ENCODE measurements around the gene FNDC4. TPM values are rescaled to one million over a fixed set of nuclear protein-coding genes. Genes with fewer than 3 reads are reported as not detected.
A peak's percentile ranks its signal among the peaks of the same experiment; 100 is the strongest.

FNDC4 gene
- total and polyA plus RNA-seq, 2 of the 8 experiments (the other 6 are each of a cell fraction or from before 2014, with no cell fraction given) = 14.1 to 14.7 TPM

GRCh38 chr2:27509326-27509725 is 14.3 kb upstream of the FNDC4 start:
- no peaks in the 10 kb centered on the region for H4K20me1 ChIP-seq (replicated peaks in 1 of 2; ENCODE audit: control insufficient read depth in 1 of 2, insufficient read depth in 2 of 2, low read length in 2 of 2)
- H4K91ac ChIP-seq (replicated peaks; ENCODE audit: insufficient read length, low read length) = no peak overlapping the region
- H3K23ac ChIP-seq (ENCODE audit: insufficient read length) = no peak overlapping the region
- H3K27ac ChIP-seq (ENCODE audit: low read depth, low read length) = no peak overlapping the region
- no peaks in the 10 kb centered on the region for H3K9me3 ChIP-seq (ENCODE audit: insufficient read depth in 2 of 2, low read depth in 1 of 2, low read length in 1 of 2)
- H2BK120ac ChIP-seq (replicated peaks; ENCODE audit: low read depth, low read length) = no peak overlapping the region
- no peak overlapping the region for H4K8ac ChIP-seq (ENCODE audit: extremely low read depth, insufficient read depth, low read length)
- peak overlapping the region; percentile 30; the same call in 1 of the 2 replicates for H2AFZ ChIP-seq (ENCODE audit: low read length)
- no peaks in the 10 kb centered on the region for H3K4me1 ChIP-seq (replicated peaks in 1 of 4; ENCODE audit: control insufficient read depth in 3 of 4, insufficient read depth in 4 of 4, low read length in 3 of 4)
- ChIA-PET CTCF (ENCODE audit: partially characterized antibody) (interaction anchor here (0.8 kb wide), 1 partner anchor 15 kb away, joined by 4 read pairs; the partner anchor contains the start of gene FNDC4), POLR2A (ENCODE audit: partially characterized antibody) (interaction anchor here (1.4 kb wide), 1 partner anchor 15 kb away, joined by 3 read pairs; no protein-coding TSS in a partner anchor)
- H3K9ac ChIP-seq (replicated peaks in 1 of 4; ENCODE audit: extremely low read depth in 1 of 4, low read depth in 3 of 4, low read length in 3 of 4) = no peak overlapping the region
- no peak overlapping the region for H3K14ac ChIP-seq (ENCODE audit: insufficient read length)
- no peaks in the 10 kb centered on the region for H3K79me1 ChIP-seq (ENCODE audit: low read depth, low read length)
- no peak overlapping the region for H2BK5ac ChIP-seq (ENCODE audit: low read depth, low read length)
- no peak overlapping the region for H2BK15ac ChIP-seq (ENCODE audit: low read length)
- H3K36me3 ChIP-seq (ENCODE audit: control insufficient read depth in 2 of 4, insufficient read depth in 4 of 4, low read length in 3 of 4) = no peaks in the 10 kb centered on the region
- H3K56ac ChIP-seq (replicated peaks; ENCODE audit: insufficient read length, low read depth, low read length) = no peak overlapping the region
- H3K4ac ChIP-seq (replicated peaks; ENCODE audit: insufficient read length, low read depth, low read length) = no peak overlapping the region
- H3K4me2 ChIP-seq (ENCODE audit: insufficient read depth in 1 of 2, low read depth in 2 of 2, low read length in 2 of 2) = no peak overlapping the region
- H2BK20ac ChIP-seq (ENCODE audit: low read length) = no peak overlapping the region
- peaks cover 2% of the 10 kb centered on the region for H3K23me2 ChIP-seq (ENCODE audit: low read depth, low read length)
- DNase-seq (ENCODE audit: low read depth in 1 of 2, low spot score in 2 of 2) (no peak), FAIRE-seq (no peak)
- no peaks in the 10 kb centered on the region for H3K27me3 ChIP-seq (replicated peaks in 1 of 4; ENCODE audit: control insufficient read depth in 3 of 4, extremely low read depth in 1 of 4, insufficient read depth in 3 of 4, low read length in 3 of 4)
- no peak overlapping the region for H3K18ac ChIP-seq (ENCODE audit: extremely low read depth, low read length)
- no peaks in the 10 kb centered on the region for H3K79me2 ChIP-seq (ENCODE audit: control insufficient read depth in 1 of 2, insufficient read depth in 2 of 2, low read length in 2 of 2)
- TF ChIP-seq POU5F1 (IDR thresholded peaks at IDR 0.05; ENCODE audit: low read depth, low read length) (no peak), USF2 (IDR thresholded peaks at IDR 0.05; ENCODE audit: low read length) (no peak), SP4 (IDR thresholded peaks at IDR 0.05; ENCODE audit: low read length) (no peak), EP300 (IDR thresholded peaks at IDR 0.05; ENCODE audit: borderline replicate concordance in 1 of 2, low read depth in 2 of 2, low read length in 2 of 2) (no peak), CTBP2 (IDR thresholded peaks at IDR 0.05; ENCODE audit: borderline replicate concordance, insufficient read depth, insufficient read length, low read length) (no peak), JUND (IDR thresholded peaks at IDR 0.05; ENCODE audit: low read length) (no peak), RNF2 (IDR thresholded peaks at IDR 0.05; ENCODE audit: borderline replicate concordance, low read depth, low read length, missing control alignments, poor library complexity, severe bottlenecking) (no peak), TCF12 (IDR thresholded peaks at IDR 0.05; ENCODE audit: low read depth, low read length) (no peak), SIX5 (IDR thresholded peaks at IDR 0.05; ENCODE audit: low read depth, low read length) (no peak), SP1 (IDR thresholded peaks at IDR 0.05; ENCODE audit: low read depth, low read length) (no peak), GTF2F1 (IDR thresholded peaks at IDR 0.05; ENCODE audit: borderline replicate concordance, low read depth, low read length) (no peak), BACH1 (IDR thresholded peaks at IDR 0.05; ENCODE audit: low read length) (no peak)
- H4K5ac ChIP-seq (ENCODE audit: insufficient read length, low read depth, low read length) = no peak overlapping the region
- 86% methylated on average over 6 of the region's 6 CpGs; no CpG with 5 or more reads in 1 of the 2 experiments for WGBS, 2 experiments (ENCODE audit: extremely low coverage in 1 of 2, insufficient coverage in 1 of 2, insufficient read length in 1 of 2, insufficient replicate concordance in 2 of 2, low coverage in 1 of 2, low lambda C conversion rate in 2 of 2, missing lambda C conversion rate in 1 of 2)
- no peak overlapping the region for H2BK12ac ChIP-seq (ENCODE audit: low read depth, low read length)
- no peak overlapping the region for H3K4me3 ChIP-seq (ENCODE audit: extremely low read depth in 1 of 4, insufficient read depth in 2 of 4, low read depth in 3 of 4, low read length in 4 of 4)
- H2AK5ac ChIP-seq (ENCODE audit: low read depth, low read length) = no peak overlapping the region
